Measurements from ENCODE around the gene MME.

DNA sequence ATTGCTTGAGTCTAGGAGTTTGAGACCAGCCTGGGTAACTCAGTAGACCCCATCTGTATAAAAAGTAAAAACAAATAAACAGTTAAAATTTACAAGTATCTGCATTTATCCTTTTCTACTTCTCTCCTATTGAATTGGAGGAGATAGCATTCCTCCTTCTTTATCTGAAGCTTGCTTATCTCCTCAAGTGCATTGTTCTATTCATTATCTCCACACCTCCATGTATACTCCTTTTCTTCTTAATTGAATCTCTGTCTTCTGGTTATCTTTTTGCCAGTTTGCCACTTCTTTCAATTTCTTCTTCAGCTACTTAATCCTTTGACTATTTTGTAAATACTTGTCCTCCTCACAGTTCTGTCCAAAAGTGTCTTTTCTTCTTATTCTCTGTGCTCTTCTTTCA lies 124.7 kb downstream of the MME start:
- TF ChIP-seq, protein P1, sequence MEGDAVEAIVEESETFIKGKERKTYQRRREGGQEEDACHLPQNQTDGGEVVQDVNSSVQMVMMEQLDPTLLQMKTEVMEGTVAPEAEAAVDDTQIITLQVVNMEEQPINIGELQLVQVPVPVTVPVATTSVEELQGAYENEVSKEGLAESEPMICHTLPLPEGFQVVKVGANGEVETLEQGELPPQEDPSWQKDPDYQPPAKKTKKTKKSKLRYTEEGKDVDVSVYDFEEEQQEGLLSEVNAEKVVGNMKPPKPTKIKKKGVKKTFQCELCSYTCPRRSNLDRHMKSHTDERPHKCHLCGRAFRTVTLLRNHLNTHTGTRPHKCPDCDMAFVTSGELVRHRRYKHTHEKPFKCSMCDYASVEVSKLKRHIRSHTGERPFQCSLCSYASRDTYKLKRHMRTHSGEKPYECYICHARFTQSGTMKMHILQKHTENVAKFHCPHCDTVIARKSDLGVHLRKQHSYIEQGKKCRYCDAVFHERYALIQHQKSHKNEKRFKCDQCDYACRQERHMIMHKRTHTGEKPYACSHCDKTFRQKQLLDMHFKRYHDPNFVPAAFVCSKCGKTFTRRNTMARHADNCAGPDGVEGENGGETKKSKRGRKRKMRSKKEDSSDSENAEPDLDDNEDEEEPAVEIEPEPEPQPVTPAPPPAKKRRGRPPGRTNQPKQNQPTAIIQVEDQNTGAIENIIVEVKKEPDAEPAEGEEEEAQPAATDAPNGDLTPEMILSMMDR (IDR thresholded peaks at IDR 0.05; ENCODE audit: control extremely low read depth in 1 of 3, insufficient read depth in 1 of 3, low read depth in 1 of 3, low read length in 3 of 3), result no peak
- TF ChIP-seq SUZ12 (IDR thresholded peaks at IDR 0.05; ENCODE audit: low read length) (no peak), EZH2 (IDR thresholded peaks at IDR 0.05; ENCODE audit: low read depth, low read length, severe bottlenecking) (no peak), EP300 (IDR thresholded peaks at IDR 0.05; ENCODE audit: borderline replicate concordance in 1 of 2, low read depth in 2 of 2, low read length in 2 of 2) (no peak)

All from H1 (cell line).